K562 (cell line): Measurements from ENCODE around the gene C2CD4D. TPM values are rescaled to one million over a fixed set of nuclear protein-coding genes. Genes with fewer than 3 reads are reported as not detected.
A peak's percentile ranks its signal among the peaks of the same experiment; 100 is the strongest.

ENCODE experiments used
- KDM4B ChIP-seq, 2 experiments: fragments of 450-650 bp in 1 of 2; sonication (generic) in 1 of 2; IDR thresholded peaks; 2 replicates each; pipeline ENCODE4 v1.6.1; 2016 to 2017; ENCODE audit warnings: borderline replicate concordance in 2 of 2, antibody characterized with exemption in 1 of 2, low read depth in 1 of 2, mild to moderate bottlenecking in 1 of 2
- MYBL2 ChIP-seq, 2 experiments: fragments of 450-650 bp in 1 of 2; sonication (generic) in 1 of 2; formaldehyde crosslinking in 1 of 2; IDR thresholded peaks; 2 replicates each; pipeline versions ENCODE4 v1.6.1 to v1.8.1; 2017 to 2022; ENCODE audit warnings: borderline replicate concordance in 1 of 2, inconsistent platforms in 1 of 2, low read depth in 1 of 2, mild to moderate bottlenecking in 1 of 2, missing genetic modification reagents in 1 of 2, moderate library complexity in 1 of 2
- NCOA2 ChIP-seq, 2 experiments: fragments of 450-650 bp; IDR thresholded peaks; 2 replicates each; pipeline ENCODE4 v1.6.1; 2018; ENCODE audit warnings: mild to moderate bottlenecking in 2 of 2, moderate library complexity in 1 of 2; ENCODE audit not compliant: partially characterized antibody in 2 of 2
- NFIX ChIP-seq: fragments of 250-450 bp; sonication (Bioruptor Pico); IDR thresholded peaks from 2 replicates; pipeline ENCODE4 v1.4.0; 2020; ENCODE audit warnings: low read depth, mild to moderate bottlenecking, moderate library complexity
- PRMT5 ChIP-seq: sonication (generic); formaldehyde crosslinking; IDR thresholded peaks from 2 replicates; pipeline ENCODE4 v1.5.0; 2020; ENCODE audit warnings: missing genetic modification reagents
- TEAD1 ChIP-seq, 2 experiments: fragments of 450-650 bp in 1 of 2; sonication (generic) in 1 of 2; formaldehyde crosslinking; IDR thresholded peaks; 2 replicates each; pipeline versions ENCODE4 v1.4.0 to v1.8.0; 2020 to 2022; ENCODE audit warnings: mild to moderate bottlenecking in 2 of 2, missing genetic modification reagents in 1 of 2
- ZFPM2 ChIP-seq: fragments of 250-450 bp; sonication (Bioruptor Pico); IDR thresholded peaks from 2 replicates; pipeline ENCODE4 v1.5.1; 2022; ENCODE audit warnings: mild to moderate bottlenecking
- polyA plus RNA-seq, 8 experiments: library from polyadenylated mRNA; depleted of rRNA in 4 of 8; stranded (reverse) in 5 of 8; unstranded in 3 of 8; fragments of >200 nt; fragmentation: Nextera tagmentation in 2 of 8; fragmentation: Illumina TruSeq in 1 of 8; extraction: Ambion mirVana in 2 of 8; extraction: Trizol in 1 of 8; gene quantifications; 2 replicates each; pipeline versions ENCODE4 v1.2.1 to v1.2.3, GENCODE V29; 2011 to 2014; ENCODE audit warnings: inconsistent platforms in 1 of 8, missing spikeins in 1 of 8
- total RNA-seq, 7 experiments: library from RNA; depleted of rRNA in 6 of 7; stranded (reverse); fragments of >200 nt in 6 of 7; fragmentation: Illumina TruSeq in 2 of 7; extraction: Trizol in 2 of 7; gene quantifications; 2 replicates each; pipeline versions ENCODE4 v1.2.1 to v1.2.3, GENCODE V29; 2011 to 2021; ENCODE audit warnings: low replicate concordance in 1 of 7
- TF ChIP-seq, protein P1 (sequence below), 2 experiments: IDR thresholded peaks; 2 replicates each; pipeline ENCODE4 v1.6.1; 2012; ENCODE audit warnings: improper control_type of control experiment in 2 of 2, low read depth in 2 of 2, low read length in 2 of 2, borderline replicate concordance in 1 of 2
- TF ChIP-seq, protein P2 (sequence below): fragments of 450-650 bp; IDR thresholded peaks from 2 replicates; pipeline ENCODE4 v1.6.1; 2017; ENCODE audit warnings: antibody characterized with exemption

The C2CD4D gene
- total and polyA plus RNA-seq, 9 of the 15 experiments (the other 6 are each of a cell fraction or from before 2014, with no cell fraction given) = not detected

DNA sequence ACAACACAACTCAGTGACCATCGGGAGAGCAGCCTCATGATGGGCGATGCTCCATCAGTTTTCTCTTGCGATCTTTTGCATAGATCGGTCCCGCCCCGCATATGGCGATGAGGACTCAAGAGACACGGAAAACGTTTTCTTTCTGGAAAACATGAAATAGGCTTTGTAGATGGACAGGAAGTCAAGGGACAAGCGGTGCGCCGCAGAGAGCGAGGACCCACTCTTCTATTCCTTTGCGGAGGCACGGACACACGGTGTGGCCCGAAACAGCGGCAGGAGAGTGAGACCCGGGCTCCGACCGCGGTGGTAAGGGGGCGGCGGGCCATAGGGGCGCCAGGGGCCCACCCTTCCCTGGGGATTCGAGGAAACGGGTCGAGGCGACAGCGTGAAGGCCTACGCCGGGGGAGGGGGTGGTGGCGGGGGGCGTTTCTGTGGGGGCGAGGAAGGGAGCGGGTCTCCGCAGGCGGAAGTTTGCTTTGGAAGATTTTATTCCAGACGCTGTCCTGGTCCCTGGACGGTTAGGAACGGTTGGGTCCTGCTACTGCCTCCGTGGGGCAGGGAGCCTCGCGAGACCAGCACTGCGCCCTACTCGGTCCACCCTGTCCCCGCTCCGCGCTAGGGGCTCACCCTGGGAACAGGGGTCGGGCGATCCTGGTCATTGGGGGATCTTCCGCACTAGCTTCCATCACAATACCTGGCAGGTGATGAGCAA, 48.5 kb downstream of the C2CD4D start (continued):
- TF ChIP-seq, protein P1, sequence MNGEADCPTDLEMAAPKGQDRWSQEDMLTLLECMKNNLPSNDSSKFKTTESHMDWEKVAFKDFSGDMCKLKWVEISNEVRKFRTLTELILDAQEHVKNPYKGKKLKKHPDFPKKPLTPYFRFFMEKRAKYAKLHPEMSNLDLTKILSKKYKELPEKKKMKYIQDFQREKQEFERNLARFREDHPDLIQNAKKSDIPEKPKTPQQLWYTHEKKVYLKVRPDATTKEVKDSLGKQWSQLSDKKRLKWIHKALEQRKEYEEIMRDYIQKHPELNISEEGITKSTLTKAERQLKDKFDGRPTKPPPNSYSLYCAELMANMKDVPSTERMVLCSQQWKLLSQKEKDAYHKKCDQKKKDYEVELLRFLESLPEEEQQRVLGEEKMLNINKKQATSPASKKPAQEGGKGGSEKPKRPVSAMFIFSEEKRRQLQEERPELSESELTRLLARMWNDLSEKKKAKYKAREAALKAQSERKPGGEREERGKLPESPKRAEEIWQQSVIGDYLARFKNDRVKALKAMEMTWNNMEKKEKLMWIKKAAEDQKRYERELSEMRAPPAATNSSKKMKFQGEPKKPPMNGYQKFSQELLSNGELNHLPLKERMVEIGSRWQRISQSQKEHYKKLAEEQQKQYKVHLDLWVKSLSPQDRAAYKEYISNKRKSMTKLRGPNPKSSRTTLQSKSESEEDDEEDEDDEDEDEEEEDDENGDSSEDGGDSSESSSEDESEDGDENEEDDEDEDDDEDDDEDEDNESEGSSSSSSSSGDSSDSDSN (IDR thresholded peaks at IDR 0.05; ENCODE audit: borderline replicate concordance in 1 of 2, low read depth in 2 of 2, low read length in 2 of 2) = 0 out of 4 replicates have a peak, but pooled peaks of 1 of the 2 experiments have one; percentile 43
- 0 out of 4 replicates have a peak, but pooled peaks of 1 of the 2 experiments have one; percentile 25 for TF ChIP-seq TEAD1 (CRISPR knock-in tag; IDR thresholded peaks at IDR 0.05)
- TF ChIP-seq MYBL2 (IDR thresholded peaks at IDR 0.05; ENCODE audit: low read depth) = peak; percentile 52; the same call in 1 of the 2 replicates
- no peak for TF ChIP-seq MYBL2 (CRISPR knock-in tag; IDR thresholded peaks at IDR 0.05; ENCODE audit: borderline replicate concordance)
- TF ChIP-seq KDM4B (IDR thresholded peaks at IDR 0.05; ENCODE audit: borderline replicate concordance in 2 of 2, low read depth in 1 of 2) = no peak
- TF ChIP-seq NFIX (CRISPR knock-in tag) = no peak
- TF ChIP-seq NCOA2 (IDR thresholded peaks at IDR 0.05; ENCODE audit: partially characterized antibody in 2 of 2) = no peak
- TF ChIP-seq, protein P2, sequence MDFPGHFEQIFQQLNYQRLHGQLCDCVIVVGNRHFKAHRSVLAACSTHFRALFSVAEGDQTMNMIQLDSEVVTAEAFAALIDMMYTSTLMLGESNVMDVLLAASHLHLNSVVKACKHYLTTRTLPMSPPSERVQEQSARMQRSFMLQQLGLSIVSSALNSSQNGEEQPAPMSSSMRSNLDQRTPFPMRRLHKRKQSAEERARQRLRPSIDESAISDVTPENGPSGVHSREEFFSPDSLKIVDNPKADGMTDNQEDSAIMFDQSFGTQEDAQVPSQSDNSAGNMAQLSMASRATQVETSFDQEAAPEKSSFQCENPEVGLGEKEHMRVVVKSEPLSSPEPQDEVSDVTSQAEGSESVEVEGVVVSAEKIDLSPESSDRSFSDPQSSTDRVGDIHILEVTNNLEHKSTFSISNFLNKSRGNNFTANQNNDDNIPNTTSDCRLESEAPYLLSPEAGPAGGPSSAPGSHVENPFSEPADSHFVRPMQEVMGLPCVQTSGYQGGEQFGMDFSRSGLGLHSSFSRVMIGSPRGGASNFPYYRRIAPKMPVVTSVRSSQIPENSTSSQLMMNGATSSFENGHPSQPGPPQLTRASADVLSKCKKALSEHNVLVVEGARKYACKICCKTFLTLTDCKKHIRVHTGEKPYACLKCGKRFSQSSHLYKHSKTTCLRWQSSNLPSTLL = no peak
- no peak for TF ChIP-seq PRMT5
- no peak for TF ChIP-seq ZFPM2 (CRISPR knock-in tag)
